Superior temporal gyrus (tissue), 1 donor: ENCODE measurements around the gene ALDH3A1.

ENCODE experiments used
- DNase-seq: peaks from one replicate; pipeline ENCODE4 v3.0.0-alpha.2; 2016; ENCODE audit errors: extremely low spot score

The ALDH3A1 gene

DNA sequence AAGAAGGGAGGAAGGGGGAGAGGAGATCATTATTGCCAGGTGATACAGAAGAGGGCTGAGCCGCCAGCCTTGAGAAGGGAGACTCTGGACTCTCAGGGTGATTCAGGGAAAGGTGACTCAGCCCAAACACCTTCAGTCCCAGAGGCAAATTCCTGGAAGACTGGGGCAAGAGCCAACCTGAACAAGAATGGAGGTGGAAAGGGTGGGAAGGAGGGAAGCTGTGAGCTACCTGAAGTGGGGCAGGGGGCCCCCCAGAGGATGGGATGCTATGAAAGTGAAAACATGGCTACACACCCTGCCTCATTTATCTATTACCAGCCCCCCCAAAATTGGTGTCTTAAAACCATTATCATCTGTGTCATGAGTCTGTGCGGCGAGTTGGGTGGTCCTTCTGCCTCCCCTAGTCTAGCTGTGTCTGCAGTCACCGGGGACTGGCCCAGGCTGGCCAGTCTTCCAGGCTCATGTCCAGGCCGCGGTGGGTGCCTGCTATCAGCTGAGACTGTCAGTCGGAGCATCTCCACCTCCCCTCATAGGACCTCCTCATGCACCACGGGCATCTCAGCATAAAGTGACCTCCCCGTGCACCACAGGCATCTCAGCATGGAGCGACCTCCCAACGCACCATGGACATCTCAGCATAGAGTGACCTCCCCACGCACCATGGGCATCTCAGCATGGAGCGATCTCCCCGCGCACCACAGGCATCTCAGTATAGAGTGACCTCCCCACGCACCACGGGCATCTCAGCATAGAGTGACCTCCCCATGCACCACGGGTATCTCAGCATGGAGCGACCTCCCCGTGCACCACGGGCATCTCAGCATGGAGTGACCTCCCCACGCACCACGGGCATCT, 28.5 kb downstream of the ALDH3A1 start:
- no peak for DNase-seq

DNA sequence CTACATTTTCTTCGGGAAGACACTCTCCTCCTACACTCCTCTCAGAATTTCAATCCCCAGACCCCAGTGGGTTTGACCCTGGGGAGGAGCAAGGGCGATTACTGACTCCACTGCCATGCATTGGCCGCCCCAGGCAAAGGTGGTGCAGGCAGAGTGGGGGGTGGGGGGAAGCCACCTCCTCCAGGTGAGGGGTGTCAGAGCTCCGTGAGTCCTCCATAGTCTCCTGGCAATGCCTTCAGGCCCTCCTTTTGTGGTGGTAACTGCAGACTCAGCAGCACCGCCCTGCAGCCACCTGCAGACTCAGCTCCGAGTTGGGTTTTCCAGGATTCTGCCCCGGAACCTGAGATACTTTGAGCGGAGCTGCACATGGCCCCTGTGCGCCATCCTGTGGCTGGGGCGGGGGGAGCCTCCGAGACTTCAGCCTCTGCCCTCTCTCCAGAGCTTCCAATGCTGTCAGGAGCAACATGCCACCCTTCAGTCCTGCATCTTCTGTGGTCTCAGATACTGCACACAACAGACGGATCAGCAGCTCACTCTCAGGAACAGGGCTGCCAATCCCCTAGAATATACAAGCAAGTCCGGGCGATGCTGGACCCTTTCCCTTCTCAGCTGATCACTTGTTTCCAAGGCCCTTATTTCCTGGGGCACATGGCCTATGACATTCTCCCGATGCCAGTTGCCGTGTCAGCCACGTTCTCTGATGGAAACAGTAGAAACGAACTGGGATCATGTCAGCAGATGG, 29.3 kb downstream of the ALDH3A1 start:
- DNase-seq: no peak

DNA sequence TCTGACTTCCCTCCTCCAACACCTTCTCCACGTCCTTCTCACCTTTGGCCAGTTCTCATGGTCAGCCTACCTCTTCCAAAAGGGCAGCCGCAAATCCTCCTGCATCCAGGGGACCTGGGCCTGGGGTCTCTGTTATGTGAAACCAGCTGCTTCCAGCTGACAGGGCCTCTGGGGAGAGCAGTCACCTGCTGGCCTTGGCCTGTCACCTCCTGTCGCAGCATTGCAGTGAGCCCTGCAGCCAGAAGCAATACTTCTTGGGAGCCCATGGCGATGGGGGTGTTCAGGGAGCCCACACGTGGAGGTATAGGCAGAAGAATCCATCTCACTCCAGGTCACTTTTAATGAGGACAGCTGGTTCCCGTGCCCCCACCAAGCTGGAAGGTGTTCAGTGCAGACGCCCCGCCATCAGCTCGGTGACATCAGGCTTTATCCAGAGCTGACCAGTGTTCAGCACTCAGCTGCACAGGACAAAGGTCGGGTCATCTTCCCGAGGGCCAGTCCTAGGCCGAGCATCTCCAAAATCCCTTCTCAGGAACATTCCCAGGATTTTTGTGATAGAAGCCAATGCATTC, 30.0 kb downstream of the ALDH3A1 start:
- no peak for DNase-seq

DNA sequence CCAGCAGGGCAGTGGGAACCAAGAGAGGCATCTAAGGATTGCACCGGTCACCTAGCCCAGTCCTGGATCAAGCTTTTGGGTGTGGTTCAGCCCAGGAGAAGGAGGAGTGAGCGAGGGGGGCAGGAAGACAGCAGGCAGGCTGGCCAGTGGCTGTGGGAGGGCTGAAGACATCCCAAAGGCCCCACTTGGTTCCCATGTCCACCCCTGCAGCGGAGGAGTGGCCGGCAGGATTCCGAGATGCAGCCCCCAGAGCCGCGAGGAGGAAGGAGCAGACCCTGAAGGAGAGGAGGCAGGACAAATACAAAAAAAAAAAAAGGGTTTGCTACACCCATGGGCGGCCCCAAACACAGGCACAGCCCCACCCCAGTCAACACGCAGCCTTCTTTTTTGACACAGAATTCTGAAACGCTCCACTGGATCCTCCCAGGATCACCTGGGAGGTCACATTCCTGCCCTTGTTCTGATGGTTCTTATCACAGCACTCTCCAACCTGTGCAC, 30.6 kb downstream of the ALDH3A1 start:
- DNase-seq: no peak

DNA sequence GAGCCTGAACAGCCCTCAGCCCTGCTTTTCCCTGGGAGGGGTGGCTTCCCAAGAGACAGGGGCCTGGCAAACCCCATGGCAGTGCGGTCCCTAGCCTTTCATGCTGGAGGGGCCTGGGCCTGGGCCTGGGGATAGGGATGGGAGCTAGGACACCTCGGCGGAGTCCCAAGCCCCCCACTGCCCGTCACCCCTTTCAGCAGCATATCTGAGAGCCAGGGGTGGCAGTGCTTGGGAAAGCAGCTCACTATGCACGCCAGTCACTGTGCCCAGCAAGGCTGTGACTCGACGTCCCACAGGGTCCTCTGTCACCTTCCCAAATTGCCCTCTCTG, 31.1 kb downstream of the ALDH3A1 start:
- DNase-seq: no peak

DNA sequence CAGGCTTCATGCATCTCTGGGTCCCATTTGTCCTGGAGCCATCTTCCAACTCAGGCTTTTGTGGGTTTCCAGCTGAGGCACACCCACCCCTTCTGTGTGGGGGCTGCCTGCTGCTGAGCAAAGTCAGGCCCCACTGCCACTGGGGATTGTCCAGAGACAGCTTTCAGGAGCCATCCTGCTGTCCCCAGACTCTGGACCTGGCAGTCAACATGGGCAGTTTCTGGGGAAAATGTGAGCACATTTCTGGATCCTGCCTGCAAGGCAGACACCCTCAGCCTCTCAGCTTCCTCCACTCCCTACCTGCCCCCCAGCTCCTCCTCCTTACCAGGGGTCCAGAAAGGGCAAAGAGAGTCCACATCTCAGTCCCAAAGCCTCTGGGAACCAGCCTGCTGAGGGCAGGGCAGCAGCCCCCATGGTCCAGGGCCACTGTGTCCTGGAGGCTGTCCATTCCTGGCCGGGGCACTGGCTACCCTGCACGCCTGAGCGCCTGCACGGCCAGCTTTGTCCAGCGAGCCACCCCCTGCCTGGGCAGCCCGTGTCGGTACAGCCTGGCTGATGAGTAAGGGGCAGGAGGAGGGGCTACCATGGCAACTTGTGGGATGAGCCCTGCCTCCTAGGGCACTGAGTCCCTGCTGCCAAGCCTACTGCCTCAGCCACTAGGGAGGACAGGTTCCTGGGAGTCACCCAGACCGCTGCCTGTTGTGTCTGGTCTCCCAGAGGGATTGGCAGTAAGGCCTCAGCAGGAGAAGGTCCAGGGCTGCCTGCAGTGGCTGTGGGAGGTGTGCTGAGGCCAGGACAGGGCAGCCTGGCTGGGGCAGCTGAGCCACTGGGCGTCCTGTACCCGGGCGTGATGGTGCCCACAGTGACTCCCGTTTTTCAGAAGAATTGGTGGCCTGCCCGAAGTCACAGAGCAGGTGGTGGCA, 31.7 kb downstream of the ALDH3A1 start, which contains the start of gene SLC47A2:
Gene SLC47A2, minus strand, starts transcription at position 477 of the 923 bp plus-strand sequence. Its CDS starts 29 bp downstream, at position 448.
- no peak for DNase-seq

DNA sequence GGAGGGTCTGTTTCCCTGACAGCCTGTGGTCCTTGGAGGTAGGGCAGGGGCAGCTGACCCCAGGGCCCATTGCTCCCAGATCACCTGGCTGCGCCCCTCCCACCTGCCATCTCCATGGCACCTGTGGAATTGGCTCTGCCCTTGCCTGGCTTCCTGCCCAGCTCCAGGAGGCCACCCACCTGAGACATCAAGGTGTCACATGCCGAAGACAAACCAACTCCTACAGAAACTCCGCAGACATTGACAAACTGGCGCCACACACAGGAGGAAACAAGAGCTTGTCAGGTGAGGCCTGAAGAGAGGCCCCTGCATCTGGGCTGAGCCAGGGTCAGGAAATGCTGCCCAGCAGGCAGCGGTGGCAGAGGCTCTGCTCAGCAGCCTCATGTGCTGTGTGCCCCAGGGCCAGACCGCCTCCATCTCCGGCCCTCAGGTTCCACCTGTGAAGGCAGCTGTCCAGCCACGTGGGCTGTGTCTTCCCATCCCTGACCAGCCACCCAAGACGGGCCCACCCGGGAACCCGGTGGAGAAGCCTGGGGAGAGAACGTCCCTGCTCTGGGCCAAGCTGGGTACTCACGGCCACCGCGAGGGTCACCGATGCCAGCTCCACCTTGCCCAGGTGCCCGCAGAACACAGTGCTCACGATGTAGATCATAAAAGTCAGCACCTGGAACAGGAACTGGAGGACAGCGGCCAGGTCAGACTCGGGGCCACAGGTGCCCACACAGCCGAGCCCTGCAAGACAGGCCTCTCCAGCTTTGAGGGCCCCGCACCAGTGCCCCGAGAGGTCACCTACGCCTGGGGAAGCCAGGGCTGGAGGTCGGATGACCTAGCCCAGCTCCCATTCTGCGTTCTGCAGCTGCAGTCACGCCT, 33.3 kb downstream of the ALDH3A1 start:
- DNase-seq: no peak

DNA sequence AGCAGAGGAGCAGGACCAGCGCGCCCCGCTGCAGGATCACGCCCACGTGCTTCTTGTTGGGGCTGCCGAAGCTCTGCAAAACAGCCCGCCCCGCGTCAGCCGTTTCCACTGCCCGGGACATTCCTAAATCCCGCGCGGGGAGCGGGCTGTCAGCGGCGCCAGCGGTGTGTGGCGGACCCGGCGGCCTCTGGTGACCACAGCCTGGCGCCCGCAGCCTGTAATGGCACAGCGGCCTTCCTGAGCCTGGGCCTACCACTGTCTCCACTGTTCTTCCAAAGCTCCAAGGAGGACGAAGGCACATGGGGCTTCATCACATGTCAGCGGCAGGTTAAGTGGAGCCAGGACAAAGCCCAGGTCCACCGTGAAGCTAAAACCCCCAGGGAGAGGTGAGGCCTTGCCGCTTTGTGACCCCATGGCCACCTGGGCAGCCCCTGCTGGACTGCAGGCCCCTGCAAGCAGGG, 34.2 kb downstream of the ALDH3A1 start:
- no peak for DNase-seq

DNA sequence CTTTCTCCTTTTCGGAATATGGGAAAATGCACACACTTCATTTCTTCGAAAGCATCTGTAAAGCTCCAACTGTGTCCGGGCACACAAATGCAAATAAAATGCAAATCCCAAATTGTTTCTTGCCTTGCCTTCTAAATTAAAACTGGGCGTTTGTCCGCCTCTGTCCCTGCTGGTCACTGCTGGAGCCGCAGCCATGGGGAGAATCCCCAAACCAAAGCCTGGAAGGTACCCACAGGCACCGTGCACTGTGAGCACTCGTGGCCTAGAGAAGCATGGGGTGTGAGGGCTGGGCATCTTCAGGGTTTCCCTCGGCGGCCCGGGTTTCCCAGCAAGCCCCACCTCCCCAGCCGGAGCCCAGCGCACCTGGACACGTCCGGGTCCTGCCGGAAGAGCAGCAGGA, 34.6 kb downstream of the ALDH3A1 start:
- DNase-seq: no peak

DNA sequence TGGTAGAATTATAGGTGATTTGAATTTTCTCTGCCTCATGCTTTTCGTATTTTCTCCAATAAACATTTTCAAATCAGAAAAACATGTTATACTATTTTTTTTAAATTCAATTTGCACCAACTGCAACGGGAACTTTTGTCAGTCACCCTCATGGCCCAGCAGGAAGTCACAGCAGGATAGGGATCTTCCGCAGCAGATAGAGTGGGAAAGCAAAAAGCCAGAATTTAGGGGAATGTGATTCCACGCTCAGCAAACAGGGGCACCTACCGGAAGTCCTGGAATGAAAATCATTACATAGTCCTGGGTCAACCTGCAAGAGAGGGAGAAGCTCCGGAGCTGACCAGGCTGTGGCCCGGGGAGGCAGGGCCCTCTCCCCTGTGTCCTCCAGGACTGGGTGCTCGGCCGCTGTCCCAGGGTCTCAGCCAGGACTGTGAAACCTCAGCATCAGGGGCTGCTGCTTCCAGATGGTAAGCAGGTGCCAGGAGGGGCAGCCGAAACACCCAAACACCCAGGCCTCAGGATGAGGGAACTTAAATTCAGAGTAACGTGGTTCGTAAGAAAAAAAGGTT, 35.6 kb downstream of the ALDH3A1 start:
- no peak for DNase-seq

DNA sequence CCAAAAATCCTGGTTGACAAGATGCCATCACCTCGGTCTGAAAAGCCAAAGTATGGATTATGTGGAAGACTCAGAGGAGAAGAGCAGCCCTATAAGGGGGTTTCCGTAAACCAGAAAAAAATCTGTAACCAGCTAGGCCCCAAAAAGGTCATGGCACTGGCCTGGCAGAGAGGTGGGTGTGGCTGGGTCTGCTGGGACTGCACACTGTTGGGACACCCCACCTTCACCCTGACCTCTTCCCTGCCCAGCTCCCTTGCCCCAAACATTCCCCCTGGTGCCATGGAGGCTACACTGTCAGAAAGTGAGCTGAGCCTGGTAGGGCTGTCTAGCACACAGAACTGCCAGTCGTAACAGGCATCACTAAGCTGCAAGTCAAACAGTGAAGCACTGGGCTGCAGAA, 38.3 kb downstream of the ALDH3A1 start:
- no peak for DNase-seq

DNA sequence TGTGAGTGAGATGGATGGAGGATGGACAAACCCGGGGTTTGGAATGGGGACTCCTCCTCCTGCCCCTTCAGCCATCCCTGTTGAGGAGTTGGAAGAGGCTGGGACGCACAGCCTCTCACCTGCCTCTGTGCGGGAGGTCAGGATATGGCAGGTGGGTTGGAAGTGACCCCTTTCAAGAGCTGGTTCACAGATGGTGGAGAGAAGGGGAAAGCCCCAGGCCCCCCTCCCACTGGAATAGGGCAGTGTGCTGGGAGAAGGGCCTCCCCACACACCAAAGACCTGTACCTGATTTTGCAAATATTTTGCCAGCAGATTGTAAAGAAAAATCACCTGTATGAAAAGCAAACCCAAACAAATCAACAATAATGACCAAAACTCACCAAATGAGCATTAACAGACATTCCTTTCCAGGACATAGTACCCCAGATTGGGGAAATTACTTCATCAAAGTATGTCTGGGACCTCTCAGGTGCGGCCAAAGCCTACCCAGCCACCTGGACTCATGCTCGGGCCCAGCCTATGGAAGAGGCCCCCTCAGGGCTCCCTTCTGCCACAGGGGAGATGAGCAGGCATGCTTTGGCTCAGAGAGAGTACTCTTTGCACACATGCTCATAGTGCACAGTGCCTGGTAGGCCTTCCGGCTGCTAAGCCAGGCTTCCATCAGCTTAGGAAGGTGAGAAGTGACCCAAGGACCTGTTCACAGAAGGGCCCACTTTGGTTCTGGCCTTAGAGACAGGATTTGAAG, 39.5 kb downstream of the ALDH3A1 start:
- DNase-seq: no peak

DNA sequence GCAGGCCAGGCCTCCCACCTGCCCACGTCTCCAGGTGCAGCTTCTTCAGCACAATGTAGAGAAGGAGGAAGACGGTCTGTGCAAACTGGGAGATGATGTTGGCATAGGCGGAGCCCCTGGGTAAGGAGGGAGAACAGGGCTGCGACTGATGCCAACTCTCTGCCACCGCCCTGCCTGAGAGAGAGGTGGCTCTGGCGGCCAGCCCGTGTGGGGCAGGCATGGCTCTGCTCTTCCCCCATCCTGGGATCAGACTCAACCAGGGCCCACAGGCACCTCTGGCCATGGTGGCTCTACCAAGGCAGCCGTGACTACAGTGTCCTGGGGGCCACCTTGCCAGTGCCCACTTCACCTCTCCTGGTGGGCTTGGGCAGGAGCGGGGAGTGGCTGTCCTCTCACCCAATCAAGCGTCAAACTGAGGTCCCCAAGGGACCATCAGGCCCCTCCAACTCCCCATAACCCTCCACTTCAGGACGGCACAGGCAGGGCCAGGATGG, 40.3 kb downstream of the ALDH3A1 start:
- no peak for DNase-seq

DNA sequence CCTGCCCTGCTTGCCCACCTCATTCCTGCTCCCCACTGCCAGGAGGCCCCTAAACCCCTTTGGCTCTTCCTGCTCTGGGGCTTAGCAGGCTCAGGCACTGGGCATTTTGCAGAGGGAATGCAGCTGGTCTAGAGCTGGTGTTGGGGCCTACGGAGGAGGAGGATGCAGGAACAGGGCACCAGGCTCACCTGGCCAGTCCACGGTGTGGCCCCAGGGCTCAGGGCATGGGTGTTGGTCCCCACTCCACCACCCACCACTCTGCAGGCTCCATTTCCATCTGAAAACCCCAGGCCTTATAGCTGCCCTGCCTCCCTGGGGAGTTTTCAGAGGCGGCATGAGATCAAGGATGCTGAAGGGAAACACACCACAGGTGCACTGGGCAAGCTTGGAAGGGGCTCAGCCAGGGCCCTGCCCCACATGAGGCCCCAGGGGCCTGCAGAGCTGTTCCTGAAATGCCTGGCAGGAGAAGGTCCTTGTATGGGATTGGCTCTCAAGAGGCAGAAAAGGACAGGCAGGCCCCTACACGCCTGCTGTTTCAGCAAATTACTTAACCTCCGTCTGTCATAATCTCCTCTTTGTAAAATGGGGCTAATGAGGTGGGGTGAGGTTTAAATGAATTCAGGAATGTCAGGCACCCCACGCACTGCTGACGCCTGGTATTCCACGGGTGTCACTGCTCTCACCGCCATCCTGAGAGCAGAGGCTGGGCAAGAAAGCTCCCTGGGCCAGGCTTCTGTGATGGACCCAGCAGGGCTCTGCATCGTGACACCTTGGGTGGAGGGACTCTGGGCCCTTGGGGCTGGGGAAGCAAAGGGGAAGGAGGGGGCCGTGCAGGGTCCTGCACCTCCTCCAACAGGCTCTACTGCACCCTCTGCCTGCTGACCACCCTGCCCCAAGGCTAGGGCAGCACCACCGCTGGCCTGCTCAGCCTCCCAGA, 41.0 kb downstream of the ALDH3A1 start:
- no peak for DNase-seq

DNA sequence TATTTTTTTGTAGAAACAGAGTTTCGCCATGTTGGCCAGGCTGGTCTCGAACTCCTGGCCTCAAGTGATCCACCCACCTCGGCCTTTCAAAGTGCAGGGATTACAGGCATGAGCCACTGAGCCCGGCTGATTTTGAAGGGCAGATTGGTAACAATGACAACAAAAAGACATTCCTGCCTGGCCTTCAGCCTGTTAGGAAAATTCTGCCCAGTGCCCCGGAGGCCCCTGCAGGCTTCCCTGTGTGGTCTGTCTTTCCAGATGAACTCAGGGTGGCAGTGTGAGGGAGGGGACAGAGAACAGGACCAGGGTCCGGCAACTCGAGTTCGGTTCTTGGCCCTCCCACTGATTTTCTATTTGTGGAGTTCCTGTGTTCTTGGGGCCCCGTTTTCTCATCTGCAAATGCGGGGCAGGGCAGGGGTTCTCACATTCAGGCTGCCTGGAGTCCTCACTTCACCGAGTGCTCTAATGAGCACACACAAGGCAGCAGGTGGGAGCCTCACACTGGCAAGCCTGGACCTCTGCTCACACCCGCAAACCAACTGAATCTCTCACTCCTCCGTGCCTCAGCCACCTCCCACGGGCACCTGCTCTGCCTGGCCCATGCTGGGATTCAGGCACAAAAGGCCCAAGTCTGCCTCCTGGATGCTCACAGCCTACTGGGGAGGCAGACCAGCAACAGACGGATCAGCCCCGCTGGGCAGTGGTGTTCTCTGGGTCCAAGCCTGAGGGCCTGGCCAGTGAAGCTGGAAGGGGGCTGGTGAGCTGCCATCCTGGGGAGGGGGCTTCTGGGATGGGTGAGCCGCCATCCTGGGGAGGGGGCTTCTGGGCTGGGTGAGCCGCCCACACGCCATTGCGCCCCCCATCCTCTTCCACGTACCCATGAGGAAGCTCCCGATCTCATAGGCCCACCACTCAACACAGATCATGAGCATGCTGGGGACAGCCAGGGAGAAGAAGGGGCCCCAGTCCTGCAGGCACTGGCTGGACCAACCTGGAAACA, 42.0 kb downstream of the ALDH3A1 start:
- no peak for DNase-seq

DNA sequence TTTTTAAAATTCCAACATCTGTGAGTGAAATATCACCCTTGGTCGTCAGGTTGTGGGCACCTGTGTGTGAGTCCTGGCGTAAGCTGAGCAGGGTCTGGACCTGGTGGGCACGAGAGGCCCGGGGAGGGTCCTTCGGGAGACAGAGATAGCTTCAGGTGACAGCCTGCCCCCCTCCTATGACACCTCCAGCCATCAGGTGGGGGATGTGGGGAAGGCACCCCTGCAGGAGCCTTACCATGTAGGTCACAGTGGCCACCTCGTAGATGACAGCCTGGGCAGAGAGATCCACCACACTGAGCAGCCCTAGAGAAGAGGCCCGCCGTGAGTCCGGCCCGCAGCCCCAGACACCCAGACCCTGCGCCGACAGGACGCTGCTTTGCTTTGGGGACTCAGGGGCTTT, 42.9 kb downstream of the ALDH3A1 start:
- DNase-seq: no peak
